ENCODE results near the gene NGDN. TPM values are rescaled to one million over a fixed set of nuclear protein-coding genes. Genes with fewer than 3 reads are reported as not detected.

The NGDN gene
- total RNA-seq, 1 donor from 2014 or later = 51.7 TPM

DNA sequence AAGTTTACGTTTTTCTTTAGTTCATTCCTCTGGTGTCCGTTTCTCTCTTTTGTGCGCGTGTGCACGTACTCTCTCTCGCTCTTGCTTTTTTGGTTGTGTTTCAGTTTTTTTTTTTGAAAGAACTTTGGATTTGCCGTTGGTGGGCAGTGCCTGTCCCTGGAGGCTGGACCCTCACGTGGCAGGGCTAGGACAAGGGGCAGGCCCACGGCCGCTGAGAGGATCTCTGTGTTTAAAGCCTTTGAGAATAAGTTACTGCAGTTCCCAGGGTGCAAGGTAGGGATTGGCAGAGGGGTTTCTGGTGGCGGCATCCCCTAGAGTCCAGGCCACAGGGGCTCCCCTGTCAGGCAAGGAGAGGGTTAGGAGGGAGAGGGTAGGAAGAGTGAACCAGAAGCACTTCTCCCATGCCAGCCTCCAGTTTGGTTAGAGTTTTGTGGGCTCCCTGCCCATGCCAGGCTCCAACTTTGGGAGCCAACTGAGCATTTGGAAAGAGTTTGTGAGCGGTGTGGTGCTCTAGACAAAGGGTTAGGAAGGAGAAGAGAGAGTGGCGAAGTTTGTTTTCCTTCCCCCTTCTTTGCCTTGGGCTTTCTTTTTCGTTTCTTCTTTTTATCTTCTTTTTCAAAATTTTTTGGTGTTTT, 51.5 kb downstream of the NGDN start:
- intact Hi-C loops (cut with micrococcal nuclease) = no loop called here

DNA sequence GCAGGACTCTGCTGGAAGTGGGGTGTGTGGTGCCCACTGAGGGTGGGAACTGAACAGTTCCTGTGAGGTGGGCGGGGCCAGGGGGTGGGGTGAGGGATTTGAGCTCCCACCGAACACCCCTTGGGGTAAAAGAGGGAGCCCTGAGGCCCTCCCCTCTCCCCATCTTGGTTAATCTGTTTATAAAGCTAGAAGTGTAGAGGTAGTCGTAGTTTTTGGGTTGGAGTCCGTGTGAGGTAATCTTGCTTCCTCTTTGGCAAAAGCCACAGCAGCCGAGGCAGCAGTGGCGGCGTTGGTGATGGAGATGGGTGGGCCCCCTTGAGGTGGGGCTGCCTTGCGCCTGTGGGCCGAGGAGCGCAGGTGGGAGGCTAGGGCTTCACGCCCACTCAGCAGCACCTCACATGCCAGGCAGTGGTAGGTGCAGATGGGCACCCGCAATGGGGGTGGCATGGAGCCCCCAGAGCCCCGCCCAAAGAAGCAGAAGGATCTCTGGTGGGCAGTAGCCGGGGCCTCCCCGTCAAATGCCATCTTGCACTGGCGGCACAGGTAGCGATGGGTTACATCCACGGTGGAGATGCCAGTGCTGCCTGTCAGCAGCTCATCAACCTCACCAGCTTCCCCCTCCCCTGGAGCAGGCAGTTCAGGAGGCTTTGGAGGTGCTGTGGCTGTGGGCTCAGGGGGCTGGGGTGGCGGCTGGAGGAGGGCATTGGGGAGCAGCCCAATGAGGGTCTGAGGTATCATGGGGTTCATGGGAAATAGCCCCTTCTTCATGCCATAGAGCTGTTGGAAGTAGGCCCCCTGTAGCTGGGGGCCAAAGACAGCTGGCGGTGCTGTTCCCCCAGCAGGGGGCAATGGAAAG, 52.5 kb downstream of the NGDN start:
- intact Hi-C loops (cut with micrococcal nuclease) = no loop called here

DNA sequence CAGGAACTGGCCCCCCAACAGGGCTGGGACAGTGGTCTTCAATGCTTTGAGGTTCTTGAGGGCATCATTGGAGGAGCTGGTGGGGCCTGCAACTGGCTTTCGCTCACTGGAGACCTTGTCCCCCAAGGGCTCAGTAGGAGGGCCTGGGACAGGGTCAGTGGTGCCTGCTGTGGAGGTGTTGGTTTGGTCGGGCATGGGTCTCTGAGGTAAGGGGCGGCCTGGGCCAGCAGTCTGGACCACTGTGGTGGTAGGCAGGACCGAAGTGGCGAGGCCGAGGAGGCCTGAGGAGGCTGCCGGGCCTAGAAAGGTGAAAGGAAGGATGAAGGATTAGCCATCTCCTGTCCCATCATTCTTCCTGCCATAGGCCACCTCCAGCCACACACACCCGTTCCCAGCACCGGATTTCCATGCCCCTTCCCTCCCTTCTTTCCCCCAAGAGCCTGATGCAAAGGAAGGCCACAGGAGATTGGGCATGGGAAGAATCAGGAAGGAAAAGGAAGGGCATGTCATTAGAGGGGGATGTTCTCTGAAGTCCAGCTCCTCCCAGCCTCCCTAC, 53.2 kb downstream of the NGDN start:
- intact Hi-C loops (cut with micrococcal nuclease) = no loop called here

DNA sequence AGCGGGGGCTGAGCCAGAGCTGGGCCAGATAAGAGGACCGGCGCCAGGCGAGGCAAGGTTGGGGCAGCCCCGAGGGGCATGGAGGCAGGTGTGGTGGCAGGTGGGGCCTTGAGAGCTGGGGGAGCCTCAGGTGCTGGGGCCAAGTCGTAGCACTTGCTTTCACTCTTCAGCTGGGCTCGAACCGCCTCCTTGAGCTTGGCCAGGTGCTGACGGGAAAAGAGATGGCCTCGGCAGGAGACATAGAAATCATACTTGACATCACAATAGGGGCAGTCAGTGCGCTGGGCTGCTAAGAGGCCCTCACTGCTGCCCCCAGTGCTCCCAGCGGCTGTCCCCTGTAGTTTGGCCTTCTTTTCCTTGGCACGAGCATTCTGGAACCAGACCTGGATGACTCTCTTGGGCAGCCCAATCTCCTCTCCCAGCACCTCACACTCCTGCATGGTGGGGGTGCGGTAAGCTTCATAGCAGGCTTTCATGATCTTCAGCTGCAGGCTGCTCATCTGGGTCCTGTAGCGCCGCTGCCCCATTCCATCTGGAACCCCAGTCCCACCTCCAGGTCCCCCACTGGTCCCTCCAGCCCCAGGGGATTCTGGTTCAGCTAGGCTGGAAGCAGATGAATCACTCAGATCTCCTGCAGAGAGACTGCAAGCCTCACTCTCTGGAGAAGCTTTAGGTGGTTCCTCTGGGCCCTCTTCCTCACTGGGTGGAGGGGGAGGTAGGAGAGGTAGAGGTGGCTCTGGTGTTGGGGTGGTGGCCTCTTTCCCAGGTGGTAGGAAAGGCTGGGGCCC, 53.9 kb downstream of the NGDN start:
- intact Hi-C loops (cut with micrococcal nuclease) = no loop called here

DNA sequence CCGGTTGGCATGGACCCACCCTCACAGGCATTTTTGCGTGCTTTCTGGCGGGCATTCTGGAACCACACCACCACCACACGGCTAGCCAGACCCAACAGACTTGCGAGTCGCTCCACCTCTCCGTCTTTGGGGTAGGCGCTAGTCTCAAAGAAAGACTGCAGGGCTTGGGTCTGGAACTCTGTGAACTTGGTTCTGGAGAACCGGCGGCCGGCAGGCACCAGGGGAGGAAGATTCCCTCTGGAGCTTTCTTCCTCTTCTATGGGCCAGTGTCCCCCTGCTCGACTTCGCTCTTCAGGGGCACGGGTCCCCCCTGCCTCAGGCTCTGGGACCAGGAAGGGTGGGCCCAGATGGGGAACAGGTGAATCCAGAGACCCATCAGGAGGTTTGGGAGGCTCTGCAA, 55.5 kb downstream of the NGDN start:
- intact Hi-C loops (cut with micrococcal nuclease) = no loop called here

DNA sequence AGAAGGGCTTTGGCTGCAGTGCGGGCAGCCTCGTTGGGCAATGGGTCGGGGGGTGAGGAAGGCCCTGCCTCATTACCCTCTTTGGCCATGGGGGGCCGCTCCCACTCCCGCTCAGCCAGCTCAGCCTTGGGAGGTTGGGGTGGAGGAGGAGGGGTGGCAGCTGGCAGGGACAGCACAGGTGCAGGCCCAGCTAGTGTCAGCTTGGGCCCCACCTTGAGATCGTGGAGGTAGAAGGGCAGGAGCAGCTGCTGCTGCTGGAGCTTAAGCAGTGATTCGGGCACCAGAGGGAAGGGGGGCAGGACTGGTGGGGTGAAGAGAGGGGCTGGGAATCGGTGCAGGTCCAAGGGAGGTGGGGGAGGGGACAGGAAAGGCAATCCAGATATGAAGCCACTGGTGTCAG, 56.1 kb downstream of the NGDN start:
- intact Hi-C loops (cut with micrococcal nuclease) = no loop called here

Other genes with a start within 250 kb of the NGDN start
- not detected in 2 replicates for gene RNF212B, start 231.8 kb upstream of the NGDN start, total RNA-seq
- gene HOMEZ, start 183.6 kb upstream of the NGDN start, total RNA-seq = 11.9 and 13.6 TPM in 2 replicates
- 23.5 and 26.6 TPM in 2 replicates for gene PPP1R3E, start 166.8 kb upstream of the NGDN start, total RNA-seq
- 5.0 and 5.4 TPM in 2 replicates for gene BCL2L2, start 162.9 kb upstream of the NGDN start, total RNA-seq
- gene PABPN1, start 148.2 kb upstream of the NGDN start, total RNA-seq = 193 TPM in 2 replicates
- 3.6 and 3.8 TPM in 2 replicates for gene SLC22A17, start 116.8 kb upstream of the NGDN start, total RNA-seq
- gene EFS, start 104.5 kb upstream of the NGDN start, total RNA-seq = not detected in 2 replicates
- gene IL25, start 96.9 kb upstream of the NGDN start, total RNA-seq = not detected in 2 replicates
- not detected in 2 replicates for gene CMTM5, start 92.7 kb upstream of the NGDN start, total RNA-seq
- gene MYH6, start 61.4 kb upstream of the NGDN start, total RNA-seq = 0.56 and 1.2 TPM in 2 replicates
- 0.17 TPM in 2 replicates for gene MYH7, start 34.0 kb upstream of the NGDN start, total RNA-seq
- gene ZFHX2, start 82.1 kb downstream of the NGDN start, total RNA-seq = 2.9 and 3.2 TPM in 2 replicates
- gene THTPA, start 86.6 kb downstream of the NGDN start, total RNA-seq = 16.8 and 17.7 TPM in 2 replicates
- 254 and 259 TPM in 2 replicates for gene AP1G2, start 98.1 kb downstream of the NGDN start, total RNA-seq
- gene JPH4, start 109.1 kb downstream of the NGDN start, total RNA-seq = 0.07 TPM in 1 of 2 replicates, not detected in the other
- 2.9 and 4.2 TPM in 2 replicates for gene DHRS2, start 166.7 kb downstream of the NGDN start, total RNA-seq